A549 (cell line): ENCODE measurements around the gene EXOC2.

Experiments used
- CEBPB ChIP-seq, 2 experiments: fragments of >200 bp in 1 of 2; sonication (Bioruptor Twin) in 1 of 2; formaldehyde crosslinking in 1 of 2; IDR thresholded peaks; 2 replicates each; pipeline ENCODE4 v1.6.1; 2012 to 2016
- GATA3 ChIP-seq: IDR thresholded peaks from 2 replicates; pipeline ENCODE4 v1.6.1; 2012; ENCODE audit warnings: borderline replicate concordance
- TFCP2L1 ChIP-seq: fragments of 250-450 bp; sonication (Bioruptor Pico); IDR thresholded peaks from 2 replicates; pipeline ENCODE4 v1.5.0; 2021; ENCODE audit warnings: mild to moderate bottlenecking
- TF ChIP-seq, protein P1 (sequence below): fragments of >200 bp; sonication (Bioruptor Twin); formaldehyde crosslinking; IDR thresholded peaks from 3 replicates; pipeline ENCODE4 v1.5.1; 2016

DNA sequence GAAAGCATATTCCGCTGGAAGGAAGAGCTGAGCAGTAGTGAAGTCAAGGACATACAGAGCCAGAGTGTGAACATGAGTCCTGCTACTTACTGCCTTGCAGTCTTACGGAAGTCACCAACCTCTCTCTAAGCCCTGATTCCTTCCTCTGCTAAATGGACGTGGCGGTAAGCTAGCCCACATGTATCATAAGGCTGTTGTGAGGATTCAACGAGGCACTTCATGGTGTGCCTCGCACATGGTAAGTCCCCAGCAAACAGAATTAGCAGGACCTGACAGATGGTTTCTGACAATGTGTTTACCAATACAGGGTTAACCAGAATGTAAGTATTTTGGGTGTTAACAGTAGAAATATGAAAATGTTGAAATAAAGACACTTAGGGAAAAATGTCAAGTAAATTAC lies 208.2 kb downstream of the EXOC2 start:
- TF ChIP-seq, protein P1, sequence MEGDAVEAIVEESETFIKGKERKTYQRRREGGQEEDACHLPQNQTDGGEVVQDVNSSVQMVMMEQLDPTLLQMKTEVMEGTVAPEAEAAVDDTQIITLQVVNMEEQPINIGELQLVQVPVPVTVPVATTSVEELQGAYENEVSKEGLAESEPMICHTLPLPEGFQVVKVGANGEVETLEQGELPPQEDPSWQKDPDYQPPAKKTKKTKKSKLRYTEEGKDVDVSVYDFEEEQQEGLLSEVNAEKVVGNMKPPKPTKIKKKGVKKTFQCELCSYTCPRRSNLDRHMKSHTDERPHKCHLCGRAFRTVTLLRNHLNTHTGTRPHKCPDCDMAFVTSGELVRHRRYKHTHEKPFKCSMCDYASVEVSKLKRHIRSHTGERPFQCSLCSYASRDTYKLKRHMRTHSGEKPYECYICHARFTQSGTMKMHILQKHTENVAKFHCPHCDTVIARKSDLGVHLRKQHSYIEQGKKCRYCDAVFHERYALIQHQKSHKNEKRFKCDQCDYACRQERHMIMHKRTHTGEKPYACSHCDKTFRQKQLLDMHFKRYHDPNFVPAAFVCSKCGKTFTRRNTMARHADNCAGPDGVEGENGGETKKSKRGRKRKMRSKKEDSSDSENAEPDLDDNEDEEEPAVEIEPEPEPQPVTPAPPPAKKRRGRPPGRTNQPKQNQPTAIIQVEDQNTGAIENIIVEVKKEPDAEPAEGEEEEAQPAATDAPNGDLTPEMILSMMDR = no peak
- TF ChIP-seq GATA3 (no peak), CEBPB (IDR thresholded peaks at IDR 0.05) (no peak), TFCP2L1 (no peak)
